Stimulated activated naive CD4-positive, alpha-beta T cell treated with Interleukin-2 at 50 U/mL for 16 hours (primary cell): Measurements from ENCODE around the gene RAD51B.
"Not testable (repeated sequence)": the region's sequence is repeated elsewhere in the genome, so short reads cannot be mapped to it uniquely, and the experiment has no call there.

ENCODE experiments used
- DNase-seq: peaks from one replicate; lab custom pipeline; 2025; lab: John Stamatoyannopoulos, UW

RAD51B gene

DNA sequence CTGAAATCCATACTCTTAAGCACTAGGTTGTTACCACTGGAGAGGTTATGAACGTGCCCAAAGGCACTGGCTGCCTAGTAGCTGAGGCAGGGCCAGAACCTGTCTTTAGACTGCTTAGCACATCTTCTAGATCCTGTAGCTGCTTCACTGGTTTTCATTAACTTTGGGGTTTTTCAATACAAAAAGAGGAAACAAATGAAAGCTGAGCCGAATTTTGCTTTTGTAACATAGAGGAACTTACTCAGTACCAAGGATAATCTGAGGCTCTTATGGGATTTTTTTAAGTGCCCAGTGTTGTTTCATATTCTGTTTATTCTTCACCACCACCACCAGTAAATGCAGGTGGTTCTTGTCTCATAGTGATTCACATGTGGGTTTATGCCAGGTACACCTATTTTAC lies 396.1 kb downstream of the RAD51B start:
- DNase-seq, result no peak

DNA sequence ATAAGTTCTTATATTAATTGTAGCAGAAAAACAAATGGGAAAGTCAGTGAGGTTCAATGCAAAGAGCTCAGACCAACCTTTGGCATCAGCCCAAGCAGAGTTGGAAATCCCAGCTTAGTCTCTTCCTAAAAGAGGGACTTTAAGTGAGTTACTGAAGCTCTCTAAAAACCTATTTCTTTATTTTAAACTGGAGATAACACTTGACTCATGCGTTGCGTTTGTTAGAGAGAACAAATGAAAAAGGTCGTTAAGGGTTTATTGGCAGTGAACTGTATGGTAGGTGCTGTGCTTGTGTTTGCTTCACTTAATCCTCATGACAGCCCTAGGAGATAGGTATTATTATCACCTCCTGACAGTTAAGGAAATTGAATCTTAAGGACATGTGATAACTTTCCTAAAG lies 396.5 kb downstream of the RAD51B start:
- DNase-seq, result no peak

DNA sequence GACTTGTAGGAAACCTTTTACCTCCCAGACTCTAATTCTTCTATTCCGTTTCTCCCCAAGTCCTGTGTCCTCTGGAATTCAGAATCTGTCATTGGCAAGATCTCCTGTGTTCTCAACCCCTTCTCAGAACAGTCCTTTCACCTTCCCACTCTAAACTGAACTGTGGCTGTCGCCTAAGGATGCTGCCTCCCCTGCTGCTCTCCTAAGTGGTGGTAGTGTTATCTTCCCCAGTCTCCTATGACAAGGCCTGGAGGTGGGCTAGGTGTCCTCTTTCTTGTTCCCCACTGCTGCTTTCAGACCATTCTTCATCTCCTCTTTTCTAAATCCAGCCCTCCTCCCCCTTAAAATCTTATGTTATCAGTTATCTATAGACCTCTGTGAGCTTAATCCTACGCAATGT lies 397.4 kb downstream of the RAD51B start:
- DNase-seq, result no peak

DNA sequence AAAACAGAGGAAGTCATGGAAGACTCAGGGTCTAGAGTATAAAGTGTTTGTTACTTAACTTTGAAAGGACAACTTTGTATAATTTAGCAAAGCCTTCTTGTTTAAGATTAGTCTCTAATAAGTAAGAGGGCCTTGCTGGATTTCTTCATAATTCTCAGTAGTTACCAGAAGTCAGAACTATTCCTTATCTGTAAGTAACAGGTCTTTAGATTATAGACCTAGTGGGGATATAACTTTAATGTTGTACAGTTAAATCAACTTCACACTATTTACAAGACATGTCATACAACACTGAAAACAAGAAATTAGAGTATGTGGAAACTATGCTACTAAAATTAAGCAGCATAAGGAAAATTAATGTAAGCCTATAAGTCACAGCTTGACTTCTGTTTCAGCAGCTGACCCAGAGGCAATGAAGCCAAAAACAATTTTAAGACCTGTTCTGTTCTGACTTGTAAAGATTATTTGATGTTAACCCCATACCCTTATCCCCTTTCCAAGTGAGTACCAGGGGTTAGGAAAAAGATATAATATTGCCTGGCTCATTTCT lies 398.3 kb downstream of the RAD51B start:
- no peak for DNase-seq

DNA sequence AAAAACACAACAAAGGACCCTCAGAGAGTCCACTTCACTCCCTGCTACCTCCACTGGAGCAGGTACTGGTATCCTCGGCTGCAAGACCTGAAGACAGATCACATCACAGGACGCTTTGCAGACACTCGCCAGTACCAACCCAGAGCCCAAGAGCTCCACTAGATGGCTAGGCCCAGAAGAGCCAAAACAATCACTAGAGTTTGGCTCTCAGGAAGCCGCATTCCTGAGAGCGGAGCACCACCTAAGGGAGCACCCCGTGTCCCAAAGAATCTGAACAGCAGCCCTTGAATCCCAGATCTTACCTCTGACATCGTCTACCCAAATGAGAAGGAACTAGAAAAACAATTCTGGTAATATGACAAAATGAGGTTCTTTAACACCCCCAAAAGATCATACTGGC lies 399.8 kb downstream of the RAD51B start:
- DNase-seq, result no peak

DNA sequence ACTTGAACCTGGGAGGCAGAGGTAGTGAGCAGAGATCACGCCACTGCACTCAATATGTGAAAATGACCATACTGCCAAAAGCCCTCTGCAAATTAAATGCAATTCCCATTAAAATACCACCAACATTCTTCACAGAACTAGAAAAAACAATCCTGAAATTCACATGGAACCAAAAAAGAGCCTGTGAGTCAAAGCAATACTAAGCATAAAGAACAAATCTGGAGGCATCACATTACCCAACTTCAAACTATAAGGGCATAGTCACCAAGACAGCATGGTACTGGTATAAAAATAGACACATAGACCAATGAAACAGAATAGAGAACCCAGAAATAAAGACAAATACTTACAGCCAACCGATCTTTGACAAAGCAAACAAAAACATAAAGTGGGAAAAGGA lies 401.5 kb downstream of the RAD51B start:
- not testable (repeated sequence) for DNase-seq

DNA sequence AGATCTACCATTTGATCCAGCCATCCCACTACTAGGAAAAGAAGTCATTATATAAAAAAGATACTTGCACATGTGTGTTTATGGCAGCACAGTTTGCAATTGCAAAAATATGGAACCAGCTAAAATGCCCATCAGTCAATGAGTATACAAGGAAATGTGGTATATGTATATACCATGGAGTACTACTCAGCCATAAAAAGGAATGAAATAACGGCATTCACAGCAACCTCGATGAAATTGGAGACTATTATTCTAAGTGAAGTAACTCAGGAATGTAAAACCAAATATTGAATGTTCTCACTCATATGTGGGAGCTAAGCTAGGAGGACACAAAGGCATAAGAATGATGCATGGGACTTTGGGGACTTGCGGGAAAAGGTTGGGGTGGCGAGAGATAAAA lies 402.6 kb downstream of the RAD51B start:
- DNase-seq, result no peak

DNA sequence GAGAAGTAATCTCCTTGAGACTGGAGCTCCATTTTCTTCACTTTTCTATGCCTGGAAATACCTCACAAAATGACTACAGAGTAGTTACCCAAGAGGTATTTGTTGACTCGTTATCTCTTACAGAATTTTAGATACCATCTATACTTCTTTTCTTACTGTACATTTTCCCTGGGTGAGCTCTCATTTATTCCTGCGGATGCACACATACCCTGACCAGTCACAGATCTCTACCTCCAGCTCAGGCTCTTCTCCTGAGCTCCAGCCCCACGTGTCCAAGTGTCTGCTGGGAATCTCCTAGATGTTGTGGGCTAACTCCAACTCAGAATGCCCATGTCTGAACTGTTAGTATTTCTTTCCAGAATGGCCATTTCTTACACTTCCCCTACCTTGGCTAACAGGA lies 403.1 kb downstream of the RAD51B start:
- DNase-seq, result no peak

DNA sequence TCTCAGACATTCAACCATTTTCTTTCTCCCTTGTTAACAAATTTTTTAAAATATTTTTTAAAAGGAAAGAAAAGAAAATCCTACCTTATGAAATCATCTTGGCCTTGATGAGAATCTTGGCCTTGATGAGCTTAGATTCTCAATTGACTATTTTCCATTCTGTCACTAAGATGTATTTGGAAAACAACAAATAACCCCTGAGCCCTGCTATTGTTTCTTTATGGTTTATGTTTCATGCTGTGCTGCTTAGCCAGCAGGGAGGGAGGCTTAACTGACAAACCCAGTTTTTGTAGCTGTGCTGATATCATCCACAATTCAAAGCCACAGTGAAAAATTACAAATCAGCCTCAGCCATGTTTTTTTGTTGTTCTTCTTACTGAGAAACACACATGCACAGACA lies 404.1 kb downstream of the RAD51B start:
- no peak for DNase-seq

DNA sequence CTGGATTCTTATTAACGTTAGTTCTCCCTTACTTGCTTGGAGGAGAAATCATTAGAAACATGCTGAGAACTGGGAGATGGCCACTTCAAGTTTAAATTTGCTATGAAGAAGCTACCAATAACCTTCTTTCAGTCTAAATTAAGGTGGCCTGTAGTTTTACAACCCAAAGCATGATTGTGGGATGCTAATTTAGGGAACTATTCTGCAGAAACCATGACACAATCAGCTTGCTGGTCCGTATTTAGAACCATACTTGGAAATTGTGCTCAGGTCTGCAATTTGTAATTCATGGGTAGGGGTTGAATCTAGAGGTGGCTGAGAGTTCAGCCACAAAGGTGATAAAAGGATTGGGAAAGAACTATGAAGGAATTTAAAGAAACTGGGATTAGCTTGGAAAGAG lies 405.7 kb downstream of the RAD51B start:
- no peak for DNase-seq

DNA sequence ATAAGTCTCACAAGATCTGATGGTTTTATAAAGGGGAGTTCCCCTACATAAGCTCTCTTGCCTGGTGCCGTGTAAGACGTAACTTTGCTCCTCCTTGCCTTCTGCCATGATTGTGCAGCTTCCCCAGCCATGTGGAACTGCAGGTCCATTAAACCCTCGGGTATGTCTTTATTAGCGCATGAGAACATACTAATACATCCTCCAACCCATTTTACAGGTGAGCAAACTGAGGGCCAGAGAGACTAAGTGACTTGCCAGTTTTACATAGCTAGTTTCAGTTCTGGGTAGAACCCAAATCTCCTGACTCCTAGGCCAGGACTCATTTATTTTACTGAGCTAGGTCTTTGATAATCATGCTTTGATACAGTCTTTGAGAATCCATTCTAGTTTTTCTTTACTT lies 406.9 kb downstream of the RAD51B start:
- no peak for DNase-seq

DNA sequence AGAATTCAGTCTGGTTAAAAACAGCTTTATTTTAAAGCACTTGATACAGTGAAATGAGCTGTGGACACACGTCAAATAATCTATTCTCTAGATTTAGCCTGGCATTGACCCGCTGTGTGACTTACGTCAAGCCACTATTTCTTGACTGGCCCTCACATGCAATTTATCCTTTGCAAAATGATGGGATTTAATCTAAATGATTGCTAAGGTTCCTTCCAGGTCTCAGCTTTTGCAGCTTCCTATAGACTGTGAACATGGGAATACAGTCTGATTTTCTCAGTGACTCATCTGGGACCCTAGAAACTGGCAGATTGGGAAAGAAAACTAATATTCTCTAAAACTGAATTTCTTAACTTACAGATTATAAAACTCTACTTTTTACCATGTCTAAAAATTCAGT lies 409.1 kb downstream of the RAD51B start:
- DNase-seq, result no peak

DNA sequence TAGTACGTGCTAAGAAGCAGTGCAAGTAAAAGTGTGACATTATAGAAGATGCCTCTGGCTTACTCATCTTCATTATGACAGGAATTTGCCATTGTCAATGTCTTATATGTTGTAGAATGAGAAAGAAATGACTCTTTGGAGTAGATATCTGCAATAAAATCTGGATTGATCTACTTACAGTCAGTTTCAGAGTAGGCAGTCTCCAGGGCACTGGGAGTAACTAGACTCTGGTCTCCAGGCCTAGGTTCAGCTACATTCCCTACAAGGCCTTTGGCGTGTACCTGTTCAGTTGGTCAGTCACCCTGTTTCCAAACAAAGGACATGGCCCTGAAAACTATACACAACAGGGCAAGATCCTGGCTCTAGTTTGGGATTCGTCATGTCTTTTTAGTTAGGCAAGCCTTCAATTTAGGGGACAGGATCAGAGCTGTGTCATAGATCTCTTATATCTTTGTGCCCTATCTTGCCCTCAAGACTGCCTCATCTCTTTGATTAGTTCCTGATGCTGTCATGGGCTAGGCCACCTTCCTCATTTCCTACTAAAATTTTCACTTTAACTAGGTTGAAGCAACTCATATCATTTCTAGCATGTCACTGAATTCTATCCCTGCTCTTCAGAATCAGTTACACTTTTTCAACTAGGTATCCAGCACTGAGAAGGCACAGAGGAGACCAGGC lies 410.0 kb downstream of the RAD51B start:
- no peak for DNase-seq

DNA sequence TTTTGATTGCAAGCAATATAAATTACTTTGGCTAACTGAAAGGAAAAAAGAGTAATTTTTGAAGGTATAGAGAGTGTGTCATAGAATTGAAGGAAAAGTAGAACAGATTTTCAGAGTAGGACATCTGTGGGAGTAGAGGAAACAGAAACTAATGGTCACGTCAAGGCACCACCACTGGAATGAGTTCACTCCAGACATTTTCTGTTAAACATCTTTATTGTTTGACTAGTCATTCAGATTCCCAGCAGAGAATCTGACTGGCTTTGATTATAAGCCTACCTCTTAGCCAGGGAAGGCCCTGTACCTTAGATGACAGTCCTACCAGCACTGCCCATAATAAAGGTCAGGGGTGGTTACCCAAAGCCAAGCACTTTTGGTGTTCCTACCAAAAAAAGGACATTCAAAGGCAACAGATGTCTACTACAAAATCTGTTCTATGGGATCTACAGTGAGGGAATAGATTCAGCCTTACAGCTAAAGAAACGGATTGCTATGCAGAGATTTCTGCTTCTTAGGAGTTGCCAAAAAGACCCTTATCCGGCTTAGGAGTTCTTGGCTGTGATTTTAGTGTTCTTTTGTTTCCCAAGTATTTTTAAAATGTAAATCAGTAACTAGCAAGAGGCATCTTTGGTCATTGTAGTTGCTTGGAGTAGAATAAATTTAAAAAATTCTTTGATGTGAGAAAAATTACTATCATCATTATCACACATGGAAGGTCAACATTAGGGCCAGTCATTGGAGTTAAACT lies 410.8 kb downstream of the RAD51B start:
- no peak for DNase-seq

DNA sequence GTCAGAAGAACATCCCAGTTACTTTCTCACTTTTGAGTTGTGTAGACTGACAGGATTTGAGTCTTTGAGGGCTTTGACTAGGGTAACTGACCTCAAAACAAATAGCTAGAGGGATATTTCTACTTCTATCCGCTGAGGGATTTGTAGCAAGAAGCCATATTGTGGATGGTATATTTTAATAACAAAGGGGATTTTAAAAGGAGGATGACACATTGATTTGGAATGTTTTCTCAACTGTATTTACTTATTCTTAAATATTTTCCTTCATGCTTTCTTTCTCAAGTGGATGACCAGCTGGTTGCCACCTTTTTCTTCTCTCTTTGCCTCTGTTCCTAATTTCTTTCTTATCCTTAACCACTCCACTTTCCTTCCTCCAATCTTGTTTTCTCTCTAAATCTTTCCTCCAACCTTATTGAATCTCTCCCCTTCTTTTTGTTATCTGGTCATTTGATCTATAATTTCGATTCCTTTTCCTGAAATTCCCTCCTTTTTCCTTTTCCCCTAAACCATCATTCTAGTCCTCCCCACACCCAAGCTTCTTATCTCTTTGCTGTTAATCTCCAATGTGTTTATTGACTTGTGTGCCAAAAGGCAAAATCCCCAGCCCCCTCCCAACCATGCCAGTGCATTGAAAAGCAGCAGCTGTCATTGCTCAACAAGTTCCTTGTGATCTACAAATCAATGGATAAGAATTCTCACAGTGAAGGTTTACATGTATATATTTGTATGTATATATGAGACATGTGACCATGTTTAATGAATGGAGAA lies 411.6 kb downstream of the RAD51B start:
- no peak for DNase-seq

DNA sequence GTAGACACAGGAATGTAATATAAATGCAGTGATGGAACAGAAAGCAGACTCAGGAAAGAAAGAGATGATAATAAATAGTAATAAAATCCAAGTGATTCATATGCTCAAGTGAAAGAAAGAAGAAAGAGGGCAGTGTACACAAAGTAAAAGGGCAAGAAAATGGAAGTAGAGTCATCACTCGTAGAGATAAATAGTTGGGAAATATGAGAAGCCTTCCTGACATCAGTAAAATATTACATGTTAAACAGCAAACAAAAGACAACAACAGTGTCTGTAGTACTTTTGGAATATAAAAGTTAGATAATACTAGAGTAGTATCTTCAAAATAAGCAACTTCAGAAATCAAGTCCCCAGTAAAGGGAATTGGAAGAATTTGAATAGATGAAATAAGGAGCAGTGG lies 412.3 kb downstream of the RAD51B start:
- DNase-seq, result no peak

DNA sequence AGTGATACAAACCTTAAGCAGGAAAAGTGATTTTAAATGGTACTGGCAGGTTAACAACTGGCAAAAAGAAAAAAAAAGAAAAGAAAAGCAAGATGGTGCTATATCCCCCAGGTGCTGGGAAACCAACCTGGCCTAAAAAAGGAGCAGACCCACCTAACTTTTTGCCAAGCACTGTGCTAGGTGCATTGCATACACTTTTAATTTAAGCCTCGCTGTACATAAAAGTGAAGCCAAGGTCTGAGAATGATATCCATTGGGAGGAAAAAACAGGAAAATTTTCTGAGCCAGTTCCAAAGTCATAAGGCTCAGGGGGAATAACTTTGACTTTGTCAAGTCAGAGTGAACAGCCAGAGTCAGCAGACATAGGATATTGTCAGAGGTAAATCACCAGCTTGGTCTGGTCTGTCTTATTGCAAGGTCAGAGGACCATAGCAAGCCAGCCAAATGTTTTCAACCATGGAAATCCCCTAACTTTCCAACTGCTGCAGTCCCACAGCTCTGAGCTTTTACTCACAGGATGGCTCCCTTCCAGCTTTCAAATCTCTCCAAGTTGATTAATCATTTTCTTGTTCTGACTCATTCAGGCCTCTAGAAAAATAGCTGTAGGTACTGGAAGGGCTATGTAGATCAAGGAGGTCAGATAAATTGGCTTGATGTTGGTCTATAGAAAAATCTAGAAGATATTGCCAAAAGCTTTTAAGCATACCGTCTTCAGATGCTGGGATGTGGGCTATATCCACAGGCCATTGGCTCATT lies 412.9 kb downstream of the RAD51B start:
- peak; percentile 24 for DNase-seq

DNA sequence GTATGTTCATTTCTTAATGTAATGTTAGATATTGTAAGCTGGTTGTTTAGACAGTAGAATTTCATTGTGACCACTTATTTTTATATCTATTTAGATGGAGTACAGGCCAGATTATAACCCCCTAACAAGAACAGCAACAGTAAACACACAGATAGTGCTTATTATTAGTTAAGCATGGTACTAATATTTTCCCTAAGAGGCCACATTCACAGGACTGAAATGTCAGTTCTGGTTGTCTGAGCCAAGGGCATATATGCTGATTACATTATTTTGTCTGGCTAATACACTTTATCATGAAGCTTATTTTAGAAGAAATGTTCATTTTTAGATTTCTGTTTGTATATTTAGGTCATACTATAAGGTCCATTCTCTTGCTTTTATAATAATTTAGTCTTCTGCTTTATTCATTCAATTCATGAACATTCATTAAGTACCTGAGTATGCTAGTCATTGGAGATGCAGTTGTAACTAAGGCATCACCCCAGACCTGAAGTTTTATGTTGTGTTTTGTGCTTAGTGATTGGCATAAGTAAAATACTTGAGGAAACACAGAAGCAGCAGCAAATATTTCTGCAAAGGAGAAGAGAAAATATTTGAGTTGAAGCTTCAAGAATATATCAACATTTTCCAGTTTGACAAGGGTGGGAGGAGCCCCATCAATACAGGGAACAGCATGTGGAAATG lies 413.7 kb downstream of the RAD51B start:
- no peak for DNase-seq

DNA sequence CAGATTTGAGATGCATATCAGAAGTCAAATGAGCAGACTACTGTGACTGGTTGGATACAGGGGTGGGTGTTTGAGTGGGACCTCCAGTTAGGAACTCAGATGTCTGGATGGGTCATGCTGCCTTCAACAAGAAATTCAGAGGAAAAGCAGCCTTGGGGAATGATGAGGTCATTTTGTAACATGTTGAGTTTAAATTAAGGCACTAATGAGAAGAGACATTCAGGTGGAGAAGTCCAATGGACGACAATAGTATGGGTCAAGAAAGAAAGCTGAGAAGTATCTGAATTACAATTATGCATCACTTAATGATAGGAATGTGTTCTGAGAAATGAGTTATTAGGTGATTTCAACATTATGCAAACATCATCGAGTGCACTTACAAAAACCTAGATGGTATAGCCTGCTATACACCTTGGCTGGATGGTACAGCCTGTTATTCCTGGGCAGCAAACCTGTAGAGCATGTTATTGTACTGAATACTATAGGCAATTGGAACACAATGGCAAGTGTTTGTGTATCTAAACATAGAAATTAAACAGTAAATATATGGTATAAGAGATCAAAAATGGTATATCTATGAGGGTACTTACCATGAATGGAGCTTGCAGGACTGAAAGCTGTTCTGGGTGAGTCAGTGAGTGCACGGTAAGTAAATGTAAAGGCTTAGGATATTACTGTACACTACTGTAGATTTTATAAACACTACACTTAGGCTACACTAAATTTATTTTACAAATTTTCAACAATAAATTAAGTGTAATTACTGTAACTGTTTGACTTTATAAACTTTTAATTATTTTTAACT lies 414.7 kb downstream of the RAD51B start:
- DNase-seq, result no peak

DNA sequence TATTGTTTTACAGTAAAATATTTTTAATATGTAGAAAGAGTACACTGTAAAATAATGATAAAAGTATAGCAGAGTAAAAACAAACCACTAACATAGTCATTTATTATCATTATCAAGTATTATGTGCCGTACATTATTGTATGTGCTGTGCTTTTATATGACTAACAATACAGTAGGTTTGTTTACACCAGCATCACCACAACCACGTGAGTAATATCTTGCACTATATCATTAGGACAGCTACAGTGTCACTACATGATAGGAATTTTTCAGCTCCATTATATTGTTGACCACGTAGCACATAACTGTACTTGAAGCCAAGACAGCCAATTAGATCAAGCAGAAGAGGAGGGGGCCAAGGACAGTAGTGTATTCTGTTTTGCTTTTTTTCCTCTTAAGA lies 415.4 kb downstream of the RAD51B start:
- no peak for DNase-seq
